ENCODE data around the gene ERBB2. TPM values are rescaled to one million over a fixed set of nuclear protein-coding genes. Genes with fewer than 3 reads are reported as not detected.

ERBB2 gene
- total RNA-seq, 2 experiments from 2014 or later, result 2.4 to 4.6 TPM

- peak; percentile 38 for ATAC-seq (ENCODE audit: poor library complexity)
- ChIA-PET CTCF (interaction anchor here (0.7 to 3.4 kb wide), 5 partner anchors 11 to 293 kb away, joined by 3 to 21 read pairs (median 3); partner anchors contain the start of gene PGAP3), POLR2A (interaction anchor here (1.3 kb wide), 1 partner anchor 44 kb away, joined by 3 read pairs; no protein-coding TSS in a partner anchor)
- H3K36me3 ChIP-seq (ENCODE audit: insufficient read depth, low read length), result peaks cover 17% of the 10 kb centered on the region
- H3K27ac Mint-ChIP-seq, result no peak overlapping the region
- H3K27me3 ChIP-seq (ENCODE audit: control insufficient read depth in 1 of 2, insufficient read depth in 2 of 2, low read length in 2 of 2), result peaks cover 13 to 34% of the 10 kb centered on the region in 2 experiments
- intact Hi-C loops (cut with DNase I, micrococcal nuclease), result loop anchor here in 1 of 2 experiments (2.0 to 5.0 kb wide), 2 partner anchors 43 to 87 kb away; no protein-coding TSS in a partner anchor
- H3K4me3 ChIP-seq (ENCODE audit: low read length), result no peak overlapping the region
- peak in 2 of 14 experiments; percentile 43 to 49 for DNase-seq
- H3K4me3 Mint-ChIP-seq, result peak overlapping the region; percentile 45
- peaks cover 11% of the 10 kb centered on the region for H3K4me1 Mint-ChIP-seq (ENCODE audit: low read depth)
- H3K4me1 ChIP-seq (ENCODE audit: insufficient read depth, low read length), result peaks cover 28% of the 10 kb centered on the region
- no peaks in the 10 kb centered on the region for H3K9me3 ChIP-seq (ENCODE audit: control insufficient read depth in 1 of 2, insufficient read depth in 1 of 2, low read length in 2 of 2)
- no peaks in the 10 kb centered on the region for H3K9me3 Mint-ChIP-seq
- H3K36me3 Mint-ChIP-seq (ENCODE audit: low read depth), result peaks cover 28% of the 10 kb centered on the region
- no peak overlapping the region for H3K27ac ChIP-seq (ENCODE audit: low read depth in 1 of 2, low read length in 2 of 2)
- H3K27me3 Mint-ChIP-seq, result peaks cover 29% of the 10 kb centered on the region
- TF ChIP-seq CTCF (IDR thresholded peaks at IDR 0.05), result no peak
These were observed 34.1 kb upstream of the ERBB2 start for GRCh38 chr17:39665642-39666224.

GRCh38 chr17:39666231-39666600, 33.6 kb upstream of the ERBB2 start:
- Mint-ChIP-seq H3K27me3 (peaks cover 29% of the 10 kb centered on the region), H3K36me3 (ENCODE audit: low read depth) (peaks cover 24% of the 10 kb centered on the region), H3K4me3 (no peak overlapping the region), H3K4me1 (ENCODE audit: low read depth) (peaks cover 8% of the 10 kb centered on the region), H3K9me3 (no peaks in the 10 kb centered on the region), H3K27ac (no peak overlapping the region)
- Histone ChIP-seq H3K27me3 (ENCODE audit: control insufficient read depth in 1 of 2, insufficient read depth in 2 of 2, low read length in 2 of 2) (peaks cover 15 to 34% of the 10 kb centered on the region in 2 experiments), H3K9me3 (ENCODE audit: control insufficient read depth in 1 of 2, insufficient read depth in 1 of 2, low read length in 2 of 2) (no peaks in the 10 kb centered on the region), H3K27ac (ENCODE audit: low read depth in 1 of 2, low read length in 2 of 2) (no peak overlapping the region), H3K36me3 (ENCODE audit: insufficient read depth, low read length) (peaks cover 12% of the 10 kb centered on the region), H3K4me3 (ENCODE audit: low read length) (no peak overlapping the region), H3K4me1 (ENCODE audit: insufficient read depth, low read length) (peaks cover 28% of the 10 kb centered on the region)
- DNase-seq, result no peak
- ATAC-seq (ENCODE audit: poor library complexity), result no peak
- ChIA-PET CTCF (interaction anchor here (1.2 to 3.4 kb wide), 5 partner anchors 12 to 292 kb away, joined by 3 to 21 read pairs (median 4); no protein-coding TSS in a partner anchor), POLR2A (interaction anchor here (0.9 kb wide), 1 partner anchor 22 kb away, joined by 3 read pairs; the partner anchor contains the start of gene PGAP3)
- no peak for TF ChIP-seq CTCF (IDR thresholded peaks at IDR 0.05)
- intact Hi-C loops (cut with DNase I, micrococcal nuclease), result loop anchor here in 1 of 2 experiments (2.0 to 5.0 kb wide), 2 partner anchors 43 to 86 kb away; no protein-coding TSS in a partner anchor

GRCh38 chr17:39666601-39667261, 33.1 kb upstream of the ERBB2 start:
- Mint-ChIP-seq H3K27ac (no peak overlapping the region), H3K4me1 (ENCODE audit: low read depth) (peaks cover 7% of the 10 kb centered on the region), H3K4me3 (peak overlapping the region; percentile 65), H3K27me3 (peaks cover 30% of the 10 kb centered on the region), H3K36me3 (ENCODE audit: low read depth) (peaks cover 19% of the 10 kb centered on the region), H3K9me3 (no peaks in the 10 kb centered on the region)
- ChIA-PET POLR2A (interaction anchor here (0.9 to 2.6 kb wide), 3 partner anchors 12 to 21 kb away, joined by 3 to 10 read pairs (median 3); partner anchors contain the start of gene PGAP3), CTCF (interaction anchor here (1.2 to 3.4 kb wide), 5 partner anchors 13 to 292 kb away, joined by 3 to 21 read pairs (median 4); no protein-coding TSS in a partner anchor)
- Histone ChIP-seq H3K27me3 (ENCODE audit: control insufficient read depth in 1 of 2, insufficient read depth in 2 of 2, low read length in 2 of 2) (peaks cover 15 to 34% of the 10 kb centered on the region in 2 experiments), H3K27ac (ENCODE audit: low read depth in 1 of 2, low read length in 2 of 2) (no peak overlapping the region), H3K9me3 (ENCODE audit: control insufficient read depth in 1 of 2, insufficient read depth in 1 of 2, low read length in 2 of 2) (no peaks in the 10 kb centered on the region), H3K36me3 (ENCODE audit: insufficient read depth, low read length) (peaks cover 7% of the 10 kb centered on the region), H3K4me1 (ENCODE audit: insufficient read depth, low read length) (peaks cover 29% of the 10 kb centered on the region), H3K4me3 (ENCODE audit: low read length) (no peak overlapping the region)
- ATAC-seq (ENCODE audit: poor library complexity) (no peak), DNase-seq (no peak)
- intact Hi-C loops (cut with DNase I, micrococcal nuclease), result loop anchor here in 1 of 2 experiments (2.0 to 5.0 kb wide), 2 partner anchors 44 to 86 kb away; no protein-coding TSS in a partner anchor
- no peak for TF ChIP-seq CTCF (IDR thresholded peaks at IDR 0.05)

Measured in CD4-positive, alpha-beta T cell (primary cell).